C4-2B (cell line): ENCODE data around the gene DBH.

Source experiments
- H3K27ac ChIP-seq: fragments of 450-650 bp; 2 replicates; pipeline ENCODE4 v1.5.1; 2017
- CTCF ChIP-seq: fragments of 450-650 bp; conservative IDR thresholded peaks from 2 replicates; pipeline ENCODE4 v1.5.1; 2017; ENCODE audit warnings: mild to moderate bottlenecking
- ZFX ChIP-seq: fragments of 450-650 bp; IDR thresholded peaks from 2 replicates; pipeline ENCODE4 v1.6.1; 2017

The DBH gene

GRCh38 chr9:133707065-133707762 lies 71.1 kb downstream of the DBH start:
- H3K27ac ChIP-seq: no peak overlapping the region
- TF ChIP-seq ZFX: no peak
- no peak for TF ChIP-seq CTCF

- no peak overlapping the region for H3K27ac ChIP-seq
- TF ChIP-seq ZFX: no peak
- TF ChIP-seq CTCF: no peak
Measured at GRCh38 chr9:133707763-133708245, 71.6 kb downstream of the DBH start.

- TF ChIP-seq CTCF (no peak), ZFX (no peak)
- no peak overlapping the region for H3K27ac ChIP-seq
Measured at GRCh38 chr9:133708246-133709014, 72.3 kb downstream of the DBH start.
